Esophagus muscularis mucosa (tissue), 4 donors: ENCODE data around the gene FAM222A.

Experiments used
- EP300 ChIP-seq: sonication (generic); formaldehyde crosslinking; IDR thresholded peaks from one replicate; pipeline ENCODE4 v1.6.1; 2017; ENCODE audit warnings: antibody characterized with exemption
- POLR2A ChIP-seq: fragments of 450-650 bp; IDR thresholded peaks from one replicate; pipeline ENCODE4 v1.6.1; 2017; ENCODE audit warnings: antibody characterized with exemption, moderate library complexity, mild to moderate bottlenecking, low read depth
- POLR2AphosphoS5 ChIP-seq, 2 donors: sonication (generic); formaldehyde crosslinking; IDR thresholded peaks; one replicate each; pipeline ENCODE4 v1.6.1; 2017; ENCODE audit warnings: antibody characterized with exemption in 2 of 2
- TF ChIP-seq, protein P1 (sequence below), 3 experiments: fragments of 200-600 bp in 2 of 3; fragments of 450-650 bp in 1 of 3; sonication (generic) in 2 of 3; IDR thresholded peaks; one replicate each; pipeline ENCODE4 v1.5.1; 2017 to 2019; ENCODE audit warnings: antibody characterized with exemption in 3 of 3, mild to moderate bottlenecking in 2 of 3, moderate library complexity in 1 of 3

DNA sequence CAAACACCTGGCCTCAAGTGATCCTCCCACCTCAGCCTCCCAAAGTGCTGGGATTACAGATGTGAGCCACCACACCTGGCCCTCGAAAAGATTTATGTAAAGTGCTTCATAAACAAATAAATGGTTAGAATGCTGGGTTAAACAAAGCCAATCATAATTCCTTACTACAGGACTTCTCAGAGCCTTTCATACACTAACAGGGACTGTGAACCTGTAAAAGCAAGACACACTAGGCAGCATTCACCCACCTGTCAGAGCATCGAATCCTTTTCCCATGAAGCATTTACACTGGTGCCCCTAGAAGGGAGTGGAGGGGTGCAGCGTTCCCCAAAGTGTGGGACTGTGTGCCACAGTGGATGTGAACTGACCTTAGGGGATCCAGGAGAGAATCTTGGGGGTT is 90.1 kb downstream of the FAM222A start:
- TF ChIP-seq POLR2AphosphoS5 (IDR thresholded peaks at IDR 0.05), result no peak
- TF ChIP-seq, protein P1, sequence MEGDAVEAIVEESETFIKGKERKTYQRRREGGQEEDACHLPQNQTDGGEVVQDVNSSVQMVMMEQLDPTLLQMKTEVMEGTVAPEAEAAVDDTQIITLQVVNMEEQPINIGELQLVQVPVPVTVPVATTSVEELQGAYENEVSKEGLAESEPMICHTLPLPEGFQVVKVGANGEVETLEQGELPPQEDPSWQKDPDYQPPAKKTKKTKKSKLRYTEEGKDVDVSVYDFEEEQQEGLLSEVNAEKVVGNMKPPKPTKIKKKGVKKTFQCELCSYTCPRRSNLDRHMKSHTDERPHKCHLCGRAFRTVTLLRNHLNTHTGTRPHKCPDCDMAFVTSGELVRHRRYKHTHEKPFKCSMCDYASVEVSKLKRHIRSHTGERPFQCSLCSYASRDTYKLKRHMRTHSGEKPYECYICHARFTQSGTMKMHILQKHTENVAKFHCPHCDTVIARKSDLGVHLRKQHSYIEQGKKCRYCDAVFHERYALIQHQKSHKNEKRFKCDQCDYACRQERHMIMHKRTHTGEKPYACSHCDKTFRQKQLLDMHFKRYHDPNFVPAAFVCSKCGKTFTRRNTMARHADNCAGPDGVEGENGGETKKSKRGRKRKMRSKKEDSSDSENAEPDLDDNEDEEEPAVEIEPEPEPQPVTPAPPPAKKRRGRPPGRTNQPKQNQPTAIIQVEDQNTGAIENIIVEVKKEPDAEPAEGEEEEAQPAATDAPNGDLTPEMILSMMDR (IDR thresholded peaks at IDR 0.05), result no peak
- no peak for TF ChIP-seq EP300
- TF ChIP-seq POLR2A, result no peak
